Right lobe of liver (tissue), 4 donors: Measurements from ENCODE around the gene USP9X.

Source experiments
- CTCF ChIP-seq, 4 donors: fragments of 200-600 bp in 3 of 4; fragments of 450-650 bp in 1 of 4; IDR thresholded peaks; one replicate each; pipeline versions ENCODE4 v1.5.1 to v1.8.0; 2016 to 2022; ENCODE audit warnings: antibody characterized with exemption in 4 of 4, mild to moderate bottlenecking in 2 of 4
- POLR2A ChIP-seq: fragments of 450-650 bp; IDR thresholded peaks from one replicate; pipeline ENCODE4 v1.6.1; 2017; ENCODE audit warnings: antibody characterized with exemption, mild to moderate bottlenecking
- donor health status: DM: no; HTN: no; CAD: no.
- donor health status: DM: no; HTN: no; CAD: no.
- donor health status: DM: no; HTN: yes; CAD: no.

- TF ChIP-seq CTCF (IDR thresholded peaks at IDR 0.05) (no peak), POLR2A (no peak)
Observed at GRCh38 chrX:41055740-41056139, 29.5 kb upstream of the USP9X start.
